GM19397 (cell line): ENCODE data around the gene KIN.
"Not testable (repeated sequence)": the region's sequence is repeated elsewhere in the genome, so short reads cannot be mapped to it uniquely, and the experiment has no call there.

ENCODE experiments used
- ATAC-seq: cut with Tn5 transposase; IDR thresholded peaks from one replicate; pipeline ENCODE4 v1.9.1; 2021; ENCODE audit warnings: mild to moderate bottlenecking, moderate library complexity; ENCODE audit not compliant: unreplicated experiment

Gene KIN

GRCh38 chr10:7738536-7739407 lies 49.0 kb downstream of the KIN start:
- no peak for ATAC-seq

- no peak for ATAC-seq
These were observed 53.0 kb downstream of the KIN start for GRCh38 chr10:7734821-7735220.

- no peak for ATAC-seq
These were observed 64.8 kb downstream of the KIN start for GRCh38 chr10:7722927-7723529.

GRCh38 chr10:7720478-7720877 lies 67.3 kb downstream of the KIN start:
- no peak for ATAC-seq

GRCh38 chr10:7718685-7719084 lies 69.1 kb downstream of the KIN start:
- ATAC-seq: no peak

GRCh38 chr10:7717767-7718166 lies 70.0 kb downstream of the KIN start:
- ATAC-seq: no peak

GRCh38 chr10:7715515-7715914 lies 72.3 kb downstream of the KIN start:
- no peak for ATAC-seq

GRCh38 chr10:7711075-7711474 lies 76.7 kb downstream of the KIN start:
- ATAC-seq: not testable (repeated sequence)

GRCh38 chr10:7710446-7710845 lies 77.3 kb downstream of the KIN start:
- ATAC-seq: no peak

- ATAC-seq: no peak
These were observed 79.0 kb downstream of the KIN start for GRCh38 chr10:7708832-7709231.

- ATAC-seq: no peak
These were observed 79.8 kb downstream of the KIN start for GRCh38 chr10:7707858-7708622.

- no peak for ATAC-seq
These were observed 80.7 kb downstream of the KIN start for GRCh38 chr10:7707102-7707501.

- no peak for ATAC-seq
These were observed 81.2 kb downstream of the KIN start for GRCh38 chr10:7706534-7707073.

- no peak for ATAC-seq
These were observed 82.5 kb downstream of the KIN start for GRCh38 chr10:7705341-7705740.

GRCh38 chr10:7704071-7705016 lies 83.4 kb downstream of the KIN start:
- ATAC-seq: no peak

- no peak for ATAC-seq
These were observed 84.7 kb downstream of the KIN start, which contains the start of gene ITIH2 for GRCh38 chr10:7703140-7703539. Gene ITIH2 (plus strand): TSS chr10:7703316. CDS start chr10:7703435, 119 bp downstream.

GRCh38 chr10:7702288-7702812 lies 85.4 kb downstream of the KIN start:
- no peak for ATAC-seq

- ATAC-seq: no peak
These were observed 86.5 kb downstream of the KIN start for GRCh38 chr10:7701158-7701742.
